Heart left ventricle (tissue), 16 donors: ENCODE data around the gene CNNM3. TPM values are rescaled to one million over a fixed set of nuclear protein-coding genes. Genes with fewer than 3 reads are reported as not detected.

ENCODE experiments used
- ATAC-seq, 4 donors: fragments of 200-7000 bp; cut with Tn5 transposase; one replicate each; pipeline ENCODE4 v1.9.1; 2020 to 2022; ENCODE audit warnings: moderate library complexity in 4 of 4, mild to moderate bottlenecking in 3 of 4, moderate number of reproducible peaks in 1 of 4
- DNase-seq, 5 donors: peaks; one replicate each; pipeline ENCODE4 v3.0.0-alpha.2; 2020
- H3K27ac ChIP-seq, 12 donors: fragments of 200-600 bp; sonication (generic) in 4 of 12; one replicate each; pipeline versions ENCODE4 v1.5.0 to v1.8.0; 2016 to 2022; ENCODE audit warnings: mild to moderate bottlenecking in 2 of 12
- H3K27me3 ChIP-seq, 9 donors: fragments of 200-600 bp; sonication (generic) in 2 of 9; one replicate each; pipeline versions ENCODE4 v1.5.1 to v1.8.0; 2016 to 2022; ENCODE audit warnings: mild to moderate bottlenecking in 3 of 9
- H3K36me3 ChIP-seq, 9 donors: fragments of 200-600 bp; sonication (generic) in 2 of 9; one replicate each; pipeline versions ENCODE4 v1.5.0 to v1.8.0; 2018 to 2022; ENCODE audit warnings: mild to moderate bottlenecking in 2 of 9
- H3K4me1 ChIP-seq, 12 donors: fragments of 200-600 bp; sonication (generic) in 4 of 12; one replicate each; pipeline versions ENCODE4 v1.5.0 to v1.8.0; 2016 to 2022; ENCODE audit warnings: mild to moderate bottlenecking in 3 of 12
- H3K4me3 ChIP-seq, 12 donors: fragments of 200-600 bp; sonication (generic) in 4 of 12; one replicate each; pipeline versions ENCODE4 v1.5.0 to v1.8.0; 2017 to 2022; ENCODE audit warnings: mild to moderate bottlenecking in 9 of 12, moderate library complexity in 4 of 12
- H3K9me3 ChIP-seq, 12 donors: fragments of 200-600 bp; sonication (generic) in 4 of 12; one replicate each; pipeline versions ENCODE4 v1.5.0 to v1.8.0; 2016 to 2022; ENCODE audit warnings: mild to moderate bottlenecking in 1 of 12
- CTCF ChIP-seq, 12 donors: fragments of 200-600 bp; sonication (generic) in 4 of 12; IDR thresholded peaks; one replicate each; pipeline versions ENCODE4 v1.5.0 to v1.8.0; 2018 to 2022; ENCODE audit warnings: antibody characterized with exemption in 12 of 12, mild to moderate bottlenecking in 5 of 12
- POLR2A ChIP-seq, 2 donors: fragments of 450-650 bp; IDR thresholded peaks; one replicate each; pipeline ENCODE4 v1.6.1; 2017; ENCODE audit warnings: antibody characterized with exemption in 2 of 2, mild to moderate bottlenecking in 2 of 2, moderate library complexity in 2 of 2
- WGBS, 4 donors: extraction: QIAGEN DNeasy Blood & Tissue Kit in 2 of 4; methylation state at CpG; one replicate each; pipeline versions ENCODE4 v1.1.5 to v1.1.7; 2013 to 2018; 5-methylcytosine and 5-hydroxymethylcytosine counted together
- intact Hi-C, 10 donors: fragments of 100-400 bp; cut with DNase I; formaldehyde crosslinking; loops; one replicate each; pipeline versions ENCODE4 v1.11.1 to v1.14.2; 2022
- polyA plus RNA-seq, 2 donors: library from polyadenylated mRNA; stranded (reverse); fragments of 200-250 nt; gene quantifications; one replicate each; pipeline ENCODE4 v1.2.3, GENCODE V29; 2013
- total RNA-seq, 9 donors: library from RNA; depleted of rRNA in 2 of 9; stranded (reverse); fragments of >200 nt in 2 of 9; fragmentation: NEBNext Ultra II Directional in 3 of 9; extraction: Animal tissue kit (Norgen Biotek cat#: 25700) in 3 of 9; gene quantifications; one replicate each; pipeline versions ENCODE4 v1.1.0 to v1.2.4, GENCODE V29; 2016 to 2023
- donor health status: ischemic (EF 13 %, LVEDD 7.1; RV severe dilation, severe dysfunction).
- donor health status: healthy with polysubstance abuse.
- donor health status: DM: no; HTN: yes; CAD: no.
- donor health status: DM: no; HTN: no; CAD: no.
- donor health status: ischemic (EF 25% LVEDD 6.9; RV normal size, moderate dysfunction).
- donor health status: ischemic (EF 25% LVEDD 5.7; RV mildly dilated, moderate dysfunction).
- donor health status: healthy.
- donor health status: DM: yes; HTN: yes; CAD: no.
- donor health status: ischemic (EF 35%, LVEDD 5.7; RV mildly dilated, moderate dysfunction).
- donor health status: nonischemic (EF 11% LVEDD 7.7; RV severe dilation, severe dysfunction).
- donor health status: DM: yes; HTN: yes; CAD: no.
- donor health status: PGD.
- donor health status: ischemic (EF 29% LVEDD 5.4; RV normal size, mild dysfunction).
- donor health status: nonischemic (EF 23%, LVEDD 6.1; RV moderate dilation, normal function).

CNNM3 gene
- total and polyA plus RNA-seq, 11 donors: 5.1 to 17.7 (median 10.2) TPM

- peak; percentile 12 to 78 (median 34) for ATAC-seq
- Histone ChIP-seq H3K27ac (peak overlapping the region; percentile 68 to 100 (median 81)), H3K9me3 (no peaks in the 10 kb centered on the region), H3K4me3 (peak overlapping the region in 7 of 12 donors; percentile 9 to 37 (median 28)), H3K36me3 (no peaks in the 10 kb centered on the region), H3K27me3 (peaks cover 0 to 25% (median 0%) of the 10 kb centered on the region in 9 donors), H3K4me1 (peaks cover 3 to 53% (median 32%) of the 10 kb centered on the region in 12 donors)
- WGBS, 4 donors: 29 to 52% (median 44%) methylated on average over 3 to 8 of the region's 8 CpGs
- peak; percentile 85 to 87 (median 86) for DNase-seq
- intact Hi-C loops: loop anchor here in 4 of 10 donors (2.0 to 5.0 kb wide), 3 partner anchors 33 to 39 kb away; no protein-coding TSS in a partner anchor
- TF ChIP-seq CTCF (IDR thresholded peaks at IDR 0.05) (peak in 3 of 12 donors; percentile 8 to 29 (median 22)), POLR2A (IDR thresholded peaks at IDR 0.05) (peak in 1 of 2 donors; percentile 25)
These were observed 57.6 kb downstream of the CNNM3 start for GRCh38 chr2:96873651-96874096.

DNA sequence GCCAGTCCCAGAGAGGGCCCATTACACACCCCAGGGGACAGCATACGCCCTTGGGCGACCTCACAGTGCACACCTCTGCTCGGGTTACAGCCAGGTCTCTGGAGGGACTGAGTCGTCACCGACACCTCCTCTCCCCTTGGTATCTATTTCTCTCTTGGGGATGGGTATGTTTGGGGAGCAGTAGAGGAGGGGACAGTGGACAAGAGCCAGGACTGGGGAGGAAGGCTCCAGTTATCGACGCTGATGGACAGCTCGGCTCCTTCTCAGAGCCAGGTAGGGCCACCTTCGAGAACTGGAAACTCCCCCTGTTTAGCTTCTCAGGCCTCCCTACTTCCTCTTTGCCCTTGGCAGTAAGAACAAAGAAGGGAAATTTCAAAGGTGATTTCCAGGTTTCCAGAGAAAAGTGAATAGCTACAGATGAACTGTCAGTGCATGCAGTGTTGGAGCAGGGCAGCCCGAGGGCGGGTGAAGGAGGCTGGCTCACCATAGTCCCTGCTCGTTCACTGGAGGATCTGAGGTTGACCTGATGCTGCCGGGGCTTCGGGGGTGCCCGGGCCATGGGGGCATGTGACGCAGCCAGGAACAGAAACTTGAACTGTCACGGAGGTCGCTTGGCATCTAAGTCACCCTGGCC is 58.2 kb downstream of the CNNM3 start:
- Histone ChIP-seq H3K4me1 (peaks cover 3 to 53% (median 32%) of the 10 kb centered on the region in 12 donors), H3K9me3 (no peaks in the 10 kb centered on the region), H3K27me3 (peaks cover 0 to 20% (median 0%) of the 10 kb centered on the region in 9 donors), H3K4me3 (peak overlapping the region in 1 of 12 donors; percentile 10), H3K27ac (peak overlapping the region; percentile 66 to 100 (median 81)), H3K36me3 (no peaks in the 10 kb centered on the region)
- TF ChIP-seq CTCF (IDR thresholded peaks at IDR 0.05): no peak
- no peak for TF ChIP-seq POLR2A (IDR thresholded peaks at IDR 0.05)
- ATAC-seq (peak in 2 of 4 donors; percentile 6 to 10), DNase-seq (peak in 1 of 5 donors; percentile 47)
- 46 to 60% (median 52%) methylated on average over 18 of the region's 18 CpGs for WGBS, 4 donors
- intact Hi-C loops: loop anchor here in 4 of 10 donors (2.0 to 5.0 kb wide), 3 partner anchors 32 to 38 kb away; no protein-coding TSS in a partner anchor

DNA sequence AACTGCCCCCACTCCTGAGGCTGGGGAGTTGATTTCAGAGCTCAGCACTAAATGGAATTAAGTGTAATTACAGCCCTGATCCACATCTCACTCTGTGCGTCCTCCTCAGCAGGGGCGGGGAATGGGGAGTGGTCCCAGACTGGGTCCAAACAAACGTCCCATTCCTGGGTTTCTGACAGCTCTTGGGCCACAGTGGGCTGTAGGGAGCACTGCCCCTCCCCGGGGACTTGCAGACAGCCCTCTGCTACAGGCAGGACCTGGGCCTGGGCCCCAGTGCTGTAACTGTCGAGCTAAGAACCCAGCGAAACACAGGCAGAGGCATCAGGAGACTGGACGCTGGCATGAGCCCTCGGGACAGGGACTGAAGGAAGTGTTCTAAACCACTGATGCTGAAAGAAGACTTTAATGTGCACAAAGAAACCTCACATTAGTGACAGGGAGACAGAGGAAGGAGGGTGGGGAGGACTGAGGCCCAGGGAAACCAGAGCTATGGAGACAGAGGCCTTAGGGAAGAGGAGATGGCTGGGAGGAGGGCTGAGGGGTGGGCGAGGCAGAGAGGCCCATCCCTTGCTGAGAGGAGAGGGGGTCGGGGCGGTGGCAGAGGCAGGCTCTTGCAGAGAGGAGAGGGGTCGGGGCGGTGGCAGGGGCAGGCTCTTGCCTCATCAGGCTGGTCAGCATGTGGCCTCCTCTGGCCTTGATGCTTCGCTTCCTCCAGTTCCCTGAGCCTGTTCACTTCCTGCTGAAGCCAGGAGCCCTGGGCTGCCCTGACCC is 59.6 kb downstream of the CNNM3 start:
- Histone ChIP-seq H3K4me3 (no peak overlapping the region), H3K9me3 (no peaks in the 10 kb centered on the region), H3K27me3 (peaks cover 0 to 7% (median 0%) of the 10 kb centered on the region in 9 donors), H3K36me3 (no peaks in the 10 kb centered on the region), H3K4me1 (peaks cover 3 to 48% (median 28%) of the 10 kb centered on the region in 12 donors), H3K27ac (peak overlapping the region in 4 of 12 donors; percentile 2 to 100 (median 90))
- intact Hi-C loops: loop anchor here in 1 of 10 donors (2.0 kb wide), 1 partner anchor 31 kb away; no protein-coding TSS in a partner anchor
- no peak for ATAC-seq
- 78 to 86% (median 80%) methylated on average over 14 of the region's 14 CpGs for WGBS, 4 donors
- no peak for DNase-seq
- TF ChIP-seq POLR2A (IDR thresholded peaks at IDR 0.05) (no peak), CTCF (IDR thresholded peaks at IDR 0.05) (no peak)
